ENCODE data around the gene NEK4.

- no peak for TF ChIP-seq YY1 (IDR thresholded peaks at IDR 0.05; ENCODE audit: insufficient read depth, insufficient read length)
- no peak for TF ChIP-seq SUZ12 (IDR thresholded peaks at IDR 0.05; ENCODE audit: extremely low read depth, insufficient read depth, insufficient read length)
These were observed 17.2 kb upstream of the NEK4 start for GRCh38 chr3:52787672-52788625.
